Measurements from ENCODE around the gene LAG3.
A peak's percentile ranks its signal among the peaks of the same experiment; 100 is the strongest.

The LAG3 gene

GRCh38 chr12:6818222-6818621 is 45.9 kb downstream of the LAG3 start:
- no peak for DNase-seq
- in situ Hi-C loops (cut with MboI; ENCODE audit: low pct_unique_long_range_greater_than_20kb, low sequenced_read_pairs), result no loop called here

- in situ Hi-C loops (cut with MboI; ENCODE audit: low pct_unique_long_range_greater_than_20kb, low sequenced_read_pairs), result no loop called here
- no peak for DNase-seq
Measured at GRCh38 chr12:6818645-6819044, 46.3 kb downstream of the LAG3 start.

GRCh38 chr12:6819106-6820030 is 47.0 kb downstream of the LAG3 start:
- in situ Hi-C loops (cut with MboI; ENCODE audit: low pct_unique_long_range_greater_than_20kb, low sequenced_read_pairs), result no loop called here
- DNase-seq, result no peak

- no peak for DNase-seq
- in situ Hi-C loops (cut with MboI; ENCODE audit: low pct_unique_long_range_greater_than_20kb, low sequenced_read_pairs), result no loop called here
Measured at GRCh38 chr12:6820166-6820565, 47.8 kb downstream of the LAG3 start.

GRCh38 chr12:6821591-6822425 is 49.5 kb downstream of the LAG3 start, which contains the start of gene GPR162:
Gene GPR162 (plus strand): TSS chr12:6821821. CDS start chr12:6823899, 2,078 bp downstream.
- DNase-seq, result peak; percentile 45
- in situ Hi-C loops (cut with MboI; ENCODE audit: low pct_unique_long_range_greater_than_20kb, low sequenced_read_pairs), result no loop called here

- in situ Hi-C loops (cut with MboI; ENCODE audit: low pct_unique_long_range_greater_than_20kb, low sequenced_read_pairs), result no loop called here
- DNase-seq, result no peak
Measured at GRCh38 chr12:6822426-6823135, 50.3 kb downstream of the LAG3 start.

GRCh38 chr12:6823182-6824084 is 51.1 kb downstream of the LAG3 start:
- in situ Hi-C loops (cut with MboI; ENCODE audit: low pct_unique_long_range_greater_than_20kb, low sequenced_read_pairs), result no loop called here
- no peak for DNase-seq

- in situ Hi-C loops (cut with MboI; ENCODE audit: low pct_unique_long_range_greater_than_20kb, low sequenced_read_pairs), result no loop called here
- DNase-seq, result no peak
Measured at GRCh38 chr12:6824085-6824775, 51.9 kb downstream of the LAG3 start.

- in situ Hi-C loops (cut with MboI; ENCODE audit: low pct_unique_long_range_greater_than_20kb, low sequenced_read_pairs), result no loop called here
- no peak for DNase-seq
Measured at GRCh38 chr12:6824901-6825381, 52.6 kb downstream of the LAG3 start.

GRCh38 chr12:6825398-6826124 is 53.2 kb downstream of the LAG3 start:
- in situ Hi-C loops (cut with MboI; ENCODE audit: low pct_unique_long_range_greater_than_20kb, low sequenced_read_pairs), result no loop called here
- DNase-seq, result peak; percentile 91

GRCh38 chr12:6826125-6826733 is 53.9 kb downstream of the LAG3 start:
- in situ Hi-C loops (cut with MboI; ENCODE audit: low pct_unique_long_range_greater_than_20kb, low sequenced_read_pairs), result no loop called here

GRCh38 chr12:6826734-6827436 is 54.6 kb downstream of the LAG3 start:
- no peak for DNase-seq
- in situ Hi-C loops (cut with MboI; ENCODE audit: low pct_unique_long_range_greater_than_20kb, low sequenced_read_pairs), result no loop called here

More at GRCh38 chr12:6826125-6826733, 53.9 kb downstream of the LAG3 start:
- DNase-seq, result no peak

- in situ Hi-C loops (cut with MboI; ENCODE audit: low pct_unique_long_range_greater_than_20kb, low sequenced_read_pairs), result no loop called here
- DNase-seq, result peak; percentile 88
Measured at GRCh38 chr12:6827437-6827911, 55.2 kb downstream of the LAG3 start.
